Measurements from ENCODE around the gene IL11RA.

The IL11RA gene

GRCh38 chr9:34651876-34652601 is at the start of gene IL11RA:
Gene IL11RA (plus strand): TSS chr9:34652185. CDS start chr9:34655218, 3,033 bp downstream.
- no peak for DNase-seq

GRCh38 chr9:34603610-34604231 is 48.3 kb upstream of the IL11RA start:
- peak; percentile 74 for DNase-seq

- no peak for DNase-seq
These were observed 45.8 kb upstream of the IL11RA start for GRCh38 chr9:34606190-34606589.

- no peak for DNase-seq
These were observed 45.1 kb upstream of the IL11RA start for GRCh38 chr9:34606905-34607304.

- DNase-seq, result peak; percentile 8
These were observed 44.7 kb upstream of the IL11RA start for GRCh38 chr9:34607331-34607730.

- DNase-seq, result no peak
These were observed 41.4 kb upstream of the IL11RA start for GRCh38 chr9:34610434-34611206.

GRCh38 chr9:34611251-34611810 is 40.7 kb upstream of the IL11RA start:
- DNase-seq, result no peak

- DNase-seq, result peak; percentile 71
These were observed 39.9 kb upstream of the IL11RA start, which contains the start of gene RPP25L for GRCh38 chr9:34611811-34612787. Gene RPP25L (minus strand): TSS chr9:34612097. CDS start chr9:34611296, 801 bp downstream.

- peak; percentile 29 for DNase-seq
These were observed 39.1 kb upstream of the IL11RA start for GRCh38 chr9:34612788-34613390.

GRCh38 chr9:34615132-34615531 is 36.9 kb upstream of the IL11RA start:
- DNase-seq, result no peak

- peak; percentile 87 for DNase-seq
These were observed 31.7 kb upstream of the IL11RA start, which contains the start of gene DCTN3 for GRCh38 chr9:34620061-34620994. Gene DCTN3 (minus strand): TSS chr9:34620495. CDS start chr9:34620464, 31 bp downstream.

- DNase-seq, result no peak
These were observed 28.4 kb upstream of the IL11RA start for GRCh38 chr9:34623374-34624235.

- DNase-seq, result no peak
These were observed 27.4 kb upstream of the IL11RA start for GRCh38 chr9:34624475-34625185.

GRCh38 chr9:34625186-34625486 is 26.8 kb upstream of the IL11RA start:
- no peak for DNase-seq

GRCh38 chr9:34627716-34628655 is 24.0 kb upstream of the IL11RA start:
- no peak for DNase-seq

- no peak for DNase-seq
These were observed 23.1 kb upstream of the IL11RA start, which contains the start of gene ARID3C for GRCh38 chr9:34628656-34629490. Gene ARID3C (minus strand): TSS chr9:34629066. CDS start chr9:34628014, 1,052 bp downstream.

- DNase-seq, result no peak
These were observed 22.5 kb upstream of the IL11RA start for GRCh38 chr9:34629491-34629808.
